SK-N-SH (cell line): ENCODE data around the gene CFAP52. TPM values are rescaled to one million over a fixed set of nuclear protein-coding genes. Genes with fewer than 3 reads are reported as not detected.
"Not testable (repeated sequence)": the region's sequence is repeated elsewhere in the genome, so short reads cannot be mapped to it uniquely, and the experiment has no call there.

Source experiments
- CTCF ChIA-PET: fragments of 300-600, 350-600 bp; formaldehyde crosslinking; extraction: SDS; loops from one replicate; lab custom pipeline; 2021; lab: Yijun Ruan, JAX
- POLR2A ChIA-PET: fragments of 350-600 bp; sonication (Branson Sonifier 250); formaldehyde crosslinking; extraction: SDS; loops from one replicate; lab custom pipeline; 2020; ENCODE audit warnings: antibody characterized with exemption, inconsistent platforms; lab: Yijun Ruan, JAX
- DNase-seq: peaks from one replicate; pipeline ENCODE4 v3.0.0; 2012
- H2AFZ ChIP-seq: fragments of 200-600 bp; sonication (generic); 2 replicates; pipeline ENCODE4 v1.8.1; 2016; ENCODE audit warnings: antibody characterized with exemption, mild to moderate bottlenecking, low read depth
- H3F3A ChIP-seq: fragments of 200-600 bp; sonication (generic); replicated peaks from 2 replicates; pipeline ENCODE3; 2016; ENCODE audit warnings: antibody characterized with exemption, mild to moderate bottlenecking; ENCODE audit not compliant: insufficient read depth
- H3K27ac ChIP-seq, 2 experiments: fragments of 200-500 bp in 1 of 2; fragments of 200-600 bp in 1 of 2; sonication (Bioruptor generic) in 1 of 2; sonication (generic), shearing (Covaris generic) in 1 of 2; 2 replicates each; pipeline versions ENCODE4 v1.5.1 to v1.6.1; 2014 to 2016; ENCODE audit warnings: low read depth in 2 of 2, inconsistent platforms in 1 of 2, low read length in 1 of 2, mild to moderate bottlenecking in 1 of 2, mixed read lengths in 1 of 2
- H3K27me3 ChIP-seq: fragments of 200-600 bp; sonication (generic), shearing (Covaris generic); 2 replicates; pipeline ENCODE4 v1.6.1; 2016; ENCODE audit warnings: mixed run types; ENCODE audit not compliant: insufficient read depth
- H3K36me3 ChIP-seq, 2 experiments: fragments of 200-500 bp in 1 of 2; fragments of 200-600 bp in 1 of 2; sonication (Bioruptor generic) in 1 of 2; sonication (generic) in 1 of 2; replicated peaks in 1 of 2; 2 replicates each; pipeline versions ENCODE3 to v1.5.1; 2014 to 2016; ENCODE audit warnings: low read length in 1 of 2, mild to moderate bottlenecking in 1 of 2; ENCODE audit not compliant: insufficient read depth in 2 of 2, control insufficient read depth in 1 of 2
- H3K4me1 ChIP-seq, 2 experiments: fragments of 200-500 bp in 1 of 2; fragments of 200-600 bp in 1 of 2; sonication (Bioruptor generic) in 1 of 2; sonication (generic), shearing (Covaris generic) in 1 of 2; 2 replicates each; pipeline versions ENCODE4 v1.5.1 to v1.6.1; 2014 to 2016; ENCODE audit warnings: low read depth in 1 of 2, low read length in 1 of 2, mixed run types in 1 of 2; ENCODE audit not compliant: insufficient read depth in 2 of 2, control insufficient read depth in 1 of 2
- H3K4me2 ChIP-seq: fragments of 200-600 bp; sonication (generic), shearing (Covaris generic); 2 replicates; pipeline ENCODE4 v1.6.1; 2017; ENCODE audit warnings: mixed run types
- H3K4me3 ChIP-seq, 2 experiments: fragments of 200-500 bp in 1 of 2; fragments of 200-600 bp in 1 of 2; sonication (Bioruptor generic) in 1 of 2; sonication (generic), shearing (Covaris generic) in 1 of 2; 2 replicates each; pipeline versions ENCODE4 v1.5.1 to v1.8.1; 2014 to 2016; ENCODE audit warnings: low read depth in 2 of 2, inconsistent platforms in 1 of 2, low read length in 1 of 2, mild to moderate bottlenecking in 1 of 2, mixed read lengths in 1 of 2, moderate library complexity in 1 of 2
- H3K79me2 ChIP-seq: fragments of 200-600 bp; sonication (generic); 2 replicates; pipeline ENCODE4 v1.8.1; 2017; ENCODE audit warnings: mild to moderate bottlenecking; ENCODE audit not compliant: insufficient read depth
- H3K9ac ChIP-seq: fragments of 200-600 bp; sonication (generic); 2 replicates; pipeline ENCODE4 v1.6.1; 2017; ENCODE audit warnings: mixed run types
- H3K9me2 ChIP-seq: fragments of 200-600 bp; sonication (generic); 2 replicates; pipeline ENCODE4 v1.6.1; 2017; ENCODE audit warnings: mixed run types
- H3K9me3 ChIP-seq: fragments of 200-600 bp; sonication (generic); 2 replicates; pipeline ENCODE4 v1.6.1; 2017; ENCODE audit warnings: mixed run types, mild to moderate bottlenecking, moderate library complexity
- H4K20me1 ChIP-seq: fragments of 200-600 bp; sonication (generic); 2 replicates; pipeline ENCODE4 v1.6.1; 2017; ENCODE audit warnings: mild to moderate bottlenecking, mixed run types; ENCODE audit not compliant: insufficient read depth
- ELF1 ChIP-seq: IDR thresholded peaks from 2 replicates; pipeline ENCODE4 v1.4.0; 2012
- FOXJ3 ChIP-seq: sonication (generic); formaldehyde crosslinking; IDR thresholded peaks from 2 replicates; pipeline ENCODE4 v1.5.1; 2020; ENCODE audit warnings: mild to moderate bottlenecking, missing genetic modification reagents
- GATA2 ChIP-seq: sonication (generic); formaldehyde crosslinking; IDR thresholded peaks from 2 replicates; pipeline ENCODE4 v1.5.0; 2020; ENCODE audit warnings: mild to moderate bottlenecking, missing genetic modification reagents
- JUND ChIP-seq: IDR thresholded peaks from 2 replicates; pipeline ENCODE4 v1.4.0; 2012
- MXI1 ChIP-seq: IDR thresholded peaks from 2 replicates; pipeline ENCODE4 v1.6.1; 2012; ENCODE audit warnings: mild to moderate bottlenecking, low read depth, low read length, improper control_type of control experiment
- NFIC ChIP-seq: IDR thresholded peaks from 2 replicates; pipeline ENCODE4 v1.4.0; 2012; ENCODE audit warnings: borderline replicate concordance
- POLR2AphosphoS5 ChIP-seq: IDR thresholded peaks from 2 replicates; pipeline ENCODE4 v1.6.1; 2012; ENCODE audit warnings: low read depth, low read length
- RAD21 ChIP-seq: IDR thresholded peaks from 2 replicates; pipeline ENCODE4 v1.6.1; 2012; ENCODE audit warnings: mild to moderate bottlenecking, low read length
- RFX5 ChIP-seq: IDR thresholded peaks from 2 replicates; pipeline ENCODE4 v1.6.1; 2012; ENCODE audit warnings: mild to moderate bottlenecking, improper control_type of control experiment, low read length
- SMC3 ChIP-seq: IDR thresholded peaks from 2 replicates; pipeline ENCODE4 v1.6.1; 2012; ENCODE audit warnings: low read depth, low read length, improper control_type of control experiment
- TCF12 ChIP-seq: IDR thresholded peaks from 2 replicates; pipeline ENCODE4 v1.4.0; 2012
- WGBS: methylation state at CpG from one replicate; pipeline ENCODE4 v1.1.6; 2017; ENCODE audit warnings: low lambda C conversion rate; 5-methylcytosine and 5-hydroxymethylcytosine counted together
- polyA plus RNA-seq, 3 experiments: library from polyadenylated mRNA; depleted of rRNA; stranded (reverse); fragments of >200 nt; gene quantifications; 2 replicates each; pipeline ENCODE4 v1.2.3, GENCODE V29; 2012
- TF ChIP-seq, protein P1 (sequence below): fragments of 200-600 bp; sonication (generic); IDR thresholded peaks from 2 replicates; pipeline ENCODE4 v1.6.1; 2017; ENCODE audit warnings: antibody characterized with exemption, mild to moderate bottlenecking, moderate library complexity
- TF ChIP-seq, protein P2 (sequence below): IDR thresholded peaks from 2 replicates; pipeline ENCODE4; 2012
- TF ChIP-seq, protein P3 (sequence below): IDR thresholded peaks from 2 replicates; pipeline ENCODE4 v1.6.1; 2012; ENCODE audit warnings: mild to moderate bottlenecking, low read depth, low read length, moderate library complexity
- TF ChIP-seq, protein P4 (sequence below): IDR thresholded peaks from 2 replicates; pipeline ENCODE4 v1.4.0; 2012; ENCODE audit warnings: low read depth
- TF ChIP-seq, protein P5 (sequence below): fragments of 150-350 bp; IDR thresholded peaks from 2 replicates; pipeline ENCODE4 v1.6.1; 2016; ENCODE audit warnings: mild to moderate bottlenecking, low read depth, low read length

The CFAP52 gene
- polyA plus RNA-seq, 1 of the 3 experiments (the other 2 are of a cell fraction): 0.26 TPM

DNA sequence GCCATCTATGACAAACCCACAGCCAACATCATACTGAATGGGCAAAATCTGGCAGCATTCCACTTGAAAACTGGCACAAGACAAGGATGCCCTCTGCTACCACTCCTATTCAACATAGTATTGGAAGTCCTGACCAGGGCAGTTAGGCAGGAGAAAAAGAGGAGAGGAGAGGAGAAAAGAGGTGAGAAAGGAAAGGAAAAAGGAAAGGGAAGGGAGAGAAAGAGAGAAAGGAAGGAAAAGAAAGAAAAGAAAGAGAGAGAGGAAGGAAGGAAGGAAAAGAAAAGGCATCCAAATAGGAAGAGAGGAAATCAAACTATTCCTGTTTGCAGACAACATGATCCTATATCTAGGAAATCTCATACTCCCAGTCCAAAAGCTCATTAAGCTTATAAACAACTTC lies 12.3 kb upstream of the CFAP52 start (continued):
- TF ChIP-seq GATA2: no peak

DNA sequence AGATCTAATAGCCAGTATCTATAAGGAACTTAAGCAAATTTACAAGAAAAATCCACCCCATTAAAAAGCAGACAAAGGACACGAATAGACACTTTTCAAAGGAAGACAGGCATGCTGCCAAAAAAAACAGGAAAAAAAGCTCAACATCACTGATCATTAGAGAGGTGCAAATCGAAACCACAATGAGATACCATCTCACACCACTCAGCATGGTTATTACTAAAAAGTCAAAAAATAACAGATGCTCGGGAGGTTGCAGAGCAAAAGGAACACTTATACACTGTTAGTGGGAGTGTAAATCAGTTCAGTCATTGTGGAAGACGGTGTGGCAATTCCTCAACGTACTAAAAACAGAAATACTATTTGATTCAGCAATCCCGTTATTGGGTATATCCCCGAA lies 10.4 kb upstream of the CFAP52 start:
- no peak for DNase-seq
- Histone ChIP-seq H3K9ac (no peak overlapping the region), H3F3A (no peaks in the 10 kb centered on the region), H2AFZ (no peak overlapping the region), H3K27ac (no peak overlapping the region), H3K79me2 (peaks cover 13% of the 10 kb centered on the region), H3K4me1 (no peaks in the 10 kb centered on the region), H3K27me3 (no peaks in the 10 kb centered on the region), H3K4me3 (no peak overlapping the region), H3K4me2 (no peak overlapping the region), H3K9me2 (no peaks in the 10 kb centered on the region), H3K36me3 (peaks cover 0 to 14% of the 10 kb centered on the region in 2 experiments), H3K9me3 (no peaks in the 10 kb centered on the region), H4K20me1 (no peaks in the 10 kb centered on the region)
- TF ChIP-seq, protein P1, sequence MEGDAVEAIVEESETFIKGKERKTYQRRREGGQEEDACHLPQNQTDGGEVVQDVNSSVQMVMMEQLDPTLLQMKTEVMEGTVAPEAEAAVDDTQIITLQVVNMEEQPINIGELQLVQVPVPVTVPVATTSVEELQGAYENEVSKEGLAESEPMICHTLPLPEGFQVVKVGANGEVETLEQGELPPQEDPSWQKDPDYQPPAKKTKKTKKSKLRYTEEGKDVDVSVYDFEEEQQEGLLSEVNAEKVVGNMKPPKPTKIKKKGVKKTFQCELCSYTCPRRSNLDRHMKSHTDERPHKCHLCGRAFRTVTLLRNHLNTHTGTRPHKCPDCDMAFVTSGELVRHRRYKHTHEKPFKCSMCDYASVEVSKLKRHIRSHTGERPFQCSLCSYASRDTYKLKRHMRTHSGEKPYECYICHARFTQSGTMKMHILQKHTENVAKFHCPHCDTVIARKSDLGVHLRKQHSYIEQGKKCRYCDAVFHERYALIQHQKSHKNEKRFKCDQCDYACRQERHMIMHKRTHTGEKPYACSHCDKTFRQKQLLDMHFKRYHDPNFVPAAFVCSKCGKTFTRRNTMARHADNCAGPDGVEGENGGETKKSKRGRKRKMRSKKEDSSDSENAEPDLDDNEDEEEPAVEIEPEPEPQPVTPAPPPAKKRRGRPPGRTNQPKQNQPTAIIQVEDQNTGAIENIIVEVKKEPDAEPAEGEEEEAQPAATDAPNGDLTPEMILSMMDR: no peak
- TF ChIP-seq, protein P2, sequence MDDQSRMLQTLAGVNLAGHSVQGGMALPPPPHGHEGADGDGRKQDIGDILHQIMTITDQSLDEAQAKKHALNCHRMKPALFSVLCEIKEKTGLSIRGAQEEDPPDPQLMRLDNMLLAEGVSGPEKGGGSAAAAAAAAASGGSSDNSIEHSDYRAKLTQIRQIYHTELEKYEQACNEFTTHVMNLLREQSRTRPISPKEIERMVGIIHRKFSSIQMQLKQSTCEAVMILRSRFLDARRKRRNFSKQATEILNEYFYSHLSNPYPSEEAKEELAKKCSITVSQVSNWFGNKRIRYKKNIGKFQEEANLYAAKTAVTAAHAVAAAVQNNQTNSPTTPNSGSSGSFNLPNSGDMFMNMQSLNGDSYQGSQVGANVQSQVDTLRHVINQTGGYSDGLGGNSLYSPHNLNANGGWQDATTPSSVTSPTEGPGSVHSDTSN: no peak
- TF ChIP-seq JUND: no peak
- TF ChIP-seq, protein P3, sequence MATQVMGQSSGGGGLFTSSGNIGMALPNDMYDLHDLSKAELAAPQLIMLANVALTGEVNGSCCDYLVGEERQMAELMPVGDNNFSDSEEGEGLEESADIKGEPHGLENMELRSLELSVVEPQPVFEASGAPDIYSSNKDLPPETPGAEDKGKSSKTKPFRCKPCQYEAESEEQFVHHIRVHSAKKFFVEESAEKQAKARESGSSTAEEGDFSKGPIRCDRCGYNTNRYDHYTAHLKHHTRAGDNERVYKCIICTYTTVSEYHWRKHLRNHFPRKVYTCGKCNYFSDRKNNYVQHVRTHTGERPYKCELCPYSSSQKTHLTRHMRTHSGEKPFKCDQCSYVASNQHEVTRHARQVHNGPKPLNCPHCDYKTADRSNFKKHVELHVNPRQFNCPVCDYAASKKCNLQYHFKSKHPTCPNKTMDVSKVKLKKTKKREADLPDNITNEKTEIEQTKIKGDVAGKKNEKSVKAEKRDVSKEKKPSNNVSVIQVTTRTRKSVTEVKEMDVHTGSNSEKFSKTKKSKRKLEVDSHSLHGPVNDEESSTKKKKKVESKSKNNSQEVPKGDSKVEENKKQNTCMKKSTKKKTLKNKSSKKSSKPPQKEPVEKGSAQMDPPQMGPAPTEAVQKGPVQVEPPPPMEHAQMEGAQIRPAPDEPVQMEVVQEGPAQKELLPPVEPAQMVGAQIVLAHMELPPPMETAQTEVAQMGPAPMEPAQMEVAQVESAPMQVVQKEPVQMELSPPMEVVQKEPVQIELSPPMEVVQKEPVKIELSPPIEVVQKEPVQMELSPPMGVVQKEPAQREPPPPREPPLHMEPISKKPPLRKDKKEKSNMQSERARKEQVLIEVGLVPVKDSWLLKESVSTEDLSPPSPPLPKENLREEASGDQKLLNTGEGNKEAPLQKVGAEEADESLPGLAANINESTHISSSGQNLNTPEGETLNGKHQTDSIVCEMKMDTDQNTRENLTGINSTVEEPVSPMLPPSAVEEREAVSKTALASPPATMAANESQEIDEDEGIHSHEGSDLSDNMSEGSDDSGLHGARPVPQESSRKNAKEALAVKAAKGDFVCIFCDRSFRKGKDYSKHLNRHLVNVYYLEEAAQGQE: no peak
- TF ChIP-seq RAD21: no peak
- no peak for TF ChIP-seq ELF1
- no peak for TF ChIP-seq FOXJ3 (CRISPR knock-in tag)
- TF ChIP-seq RFX5: no peak
- no peak for TF ChIP-seq POLR2AphosphoS5
- TF ChIP-seq SMC3: no peak
- TF ChIP-seq TCF12: no peak
- no peak for TF ChIP-seq NFIC
- TF ChIP-seq, protein P4, sequence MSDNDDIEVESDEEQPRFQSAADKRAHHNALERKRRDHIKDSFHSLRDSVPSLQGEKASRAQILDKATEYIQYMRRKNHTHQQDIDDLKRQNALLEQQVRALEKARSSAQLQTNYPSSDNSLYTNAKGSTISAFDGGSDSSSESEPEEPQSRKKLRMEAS: no peak
- TF ChIP-seq, protein P5, sequence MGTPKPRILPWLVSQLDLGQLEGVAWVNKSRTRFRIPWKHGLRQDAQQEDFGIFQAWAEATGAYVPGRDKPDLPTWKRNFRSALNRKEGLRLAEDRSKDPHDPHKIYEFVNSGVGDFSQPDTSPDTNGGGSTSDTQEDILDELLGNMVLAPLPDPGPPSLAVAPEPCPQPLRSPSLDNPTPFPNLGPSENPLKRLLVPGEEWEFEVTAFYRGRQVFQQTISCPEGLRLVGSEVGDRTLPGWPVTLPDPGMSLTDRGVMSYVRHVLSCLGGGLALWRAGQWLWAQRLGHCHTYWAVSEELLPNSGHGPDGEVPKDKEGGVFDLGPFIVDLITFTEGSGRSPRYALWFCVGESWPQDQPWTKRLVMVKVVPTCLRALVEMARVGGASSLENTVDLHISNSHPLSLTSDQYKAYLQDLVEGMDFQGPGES: no peak
- TF ChIP-seq MXI1: no peak
- 67% methylated on average over 7 of the region's 7 CpGs for WGBS
- ChIA-PET POLR2A (no interaction called here), CTCF (no interaction called here)

DNA sequence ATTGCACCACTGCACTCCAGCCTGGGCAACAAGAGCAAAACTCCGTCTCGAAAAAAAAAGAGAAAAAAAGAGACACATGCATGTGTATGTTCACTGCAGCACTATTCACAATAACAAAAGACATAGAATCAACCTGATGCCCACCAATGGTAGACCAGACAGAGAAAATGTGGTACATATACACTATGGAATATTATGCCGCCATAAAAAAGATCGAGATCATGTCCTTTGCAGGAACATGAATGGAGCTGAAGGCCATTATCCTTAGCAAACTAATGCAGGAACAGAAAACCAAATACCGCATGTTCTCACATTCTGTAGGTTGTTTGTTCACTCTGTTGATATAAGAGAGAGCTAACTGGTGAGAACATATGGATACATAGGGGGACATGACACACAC lies 9.7 kb upstream of the CFAP52 start:
- H3K79me2 ChIP-seq, H3K27ac ChIP-seq, H4K20me1 ChIP-seq, H2AFZ ChIP-seq, H3K9ac ChIP-seq, H3F3A ChIP-seq, H3K27me3 ChIP-seq, DNase-seq, H3K4me1 ChIP-seq, H3K9me3 ChIP-seq, H3K4me3 ChIP-seq, H3K4me2 ChIP-seq, POLR2A ChIA-PET, H3K9me2 ChIP-seq: not testable (repeated sequence)
- 88% methylated on average over 5 of the region's 5 CpGs for WGBS
- H3K36me3 ChIP-seq: peaks cover 0 to 14% of the 10 kb centered on the region in 2 experiments
- CTCF ChIA-PET: interaction anchor here (0.6 kb wide), 1 partner anchor 618 kb away, joined by 3 read pairs; no protein-coding TSS in a partner anchor
